Activated CD8-positive, alpha-beta memory T cell treated with anti-CD3 and anti-CD28 coated beads for 48 hours (primary cell): ENCODE data around the gene COMMD1.
"Not testable (repeated sequence)": the region's sequence is repeated elsewhere in the genome, so short reads cannot be mapped to it uniquely, and the experiment has no call there.

Source experiments
- DNase-seq, 3 experiments: peaks; one replicate each; pipeline ENCODE4 v3.0.0-alpha.2; 2020; ENCODE audit warnings: low read depth in 2 of 3, low spot score in 2 of 3

Gene COMMD1

GRCh38 chr2:61962095-61962984 is 56.9 kb downstream of the COMMD1 start:
- no peak for DNase-seq

DNA sequence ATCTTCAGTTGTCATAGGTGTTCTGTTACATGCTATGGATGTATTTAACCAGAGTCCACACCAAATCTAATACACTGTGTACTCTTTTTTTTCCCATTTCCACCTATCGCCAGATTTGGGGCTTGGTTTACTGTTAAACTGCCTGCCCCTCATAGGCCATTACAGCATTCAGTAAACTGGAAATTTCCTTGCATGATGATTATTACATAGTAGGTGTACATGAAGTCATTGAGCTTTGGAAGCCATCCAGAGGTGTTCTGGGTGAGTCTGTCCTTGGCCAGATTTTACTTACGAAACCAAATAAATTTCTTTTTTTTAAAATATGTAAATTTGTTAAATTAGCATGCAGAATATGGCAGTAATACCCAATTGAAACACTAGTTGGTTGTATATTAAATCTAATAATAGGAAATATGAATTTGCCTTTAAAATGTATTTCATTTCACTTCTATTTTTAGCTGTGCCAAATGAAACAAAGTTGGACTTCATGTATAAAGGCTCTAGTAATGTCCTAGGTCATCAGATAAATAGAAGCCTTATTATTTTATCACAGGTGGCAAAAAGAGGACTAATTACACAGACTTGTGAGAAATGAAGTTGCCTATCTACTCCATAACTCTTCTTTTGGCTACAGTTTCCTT is 60.7 kb downstream of the COMMD1 start:
- DNase-seq = no peak

DNA sequence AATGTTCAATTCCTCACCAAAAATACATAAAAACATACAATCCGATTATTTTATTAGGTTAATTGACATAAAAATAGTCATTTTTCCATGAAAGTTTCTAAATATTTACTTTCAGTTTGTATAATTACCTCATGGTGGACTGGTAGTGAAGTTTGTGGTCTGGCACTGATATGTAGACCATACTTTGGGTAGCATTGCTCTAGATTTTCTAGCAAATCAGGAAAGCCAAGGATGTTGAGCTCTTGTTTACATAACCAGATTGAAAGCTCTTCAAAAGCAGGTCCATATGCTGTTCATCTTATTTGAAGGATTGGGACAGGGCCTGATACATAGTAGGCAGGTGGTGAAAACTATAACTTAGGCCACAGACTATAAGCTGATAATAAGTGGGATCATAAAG is 61.8 kb downstream of the COMMD1 start:
- DNase-seq = no peak

DNA sequence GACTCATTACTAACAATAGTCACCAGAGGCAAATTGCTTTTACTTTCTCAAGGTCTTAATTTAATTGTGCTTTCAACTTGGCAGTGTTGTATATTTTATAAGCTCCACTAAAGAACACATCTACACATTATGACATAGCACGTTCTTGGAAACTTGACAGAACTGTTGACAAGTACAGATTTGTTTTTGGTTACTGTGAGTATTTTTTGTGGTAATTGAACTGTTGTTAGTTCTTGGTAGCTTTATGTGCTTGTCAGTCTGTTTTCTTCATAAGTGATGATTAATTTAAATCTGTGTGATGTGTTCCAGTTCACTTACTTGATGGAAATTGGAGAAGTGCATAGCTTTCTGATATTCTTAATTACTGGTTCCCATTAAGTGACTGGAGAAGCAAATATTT is 63.9 kb downstream of the COMMD1 start:
- DNase-seq = no peak

GRCh38 chr2:61970807-61971556 is 65.5 kb downstream of the COMMD1 start:
- no peak for DNase-seq

DNA sequence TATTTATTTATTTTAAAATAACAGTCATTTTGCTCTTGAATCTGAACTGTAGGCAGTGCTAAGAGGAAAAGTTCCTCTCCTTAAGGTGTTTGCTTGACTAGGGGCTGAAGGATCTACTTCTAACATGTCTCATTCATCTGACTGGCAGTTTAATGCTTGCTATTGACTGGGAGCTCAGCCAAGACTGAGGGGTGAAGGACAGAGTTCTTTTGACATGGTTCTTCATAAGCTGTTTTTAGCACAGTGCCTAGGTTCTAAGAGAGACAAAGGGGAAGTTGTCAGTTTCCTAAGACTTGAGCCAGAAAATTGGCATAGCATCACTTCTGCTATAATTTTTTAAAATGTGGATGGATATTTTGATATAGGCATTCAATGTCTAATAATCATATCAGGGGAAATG is 73.0 kb downstream of the COMMD1 start:
- DNase-seq = no peak

- no peak for DNase-seq
These were observed 75.3 kb downstream of the COMMD1 start for GRCh38 chr2:61980758-61981157.

- no peak for DNase-seq
These were observed 79.2 kb downstream of the COMMD1 start for GRCh38 chr2:61984682-61985081.

- DNase-seq = no peak
These were observed 83.2 kb downstream of the COMMD1 start for GRCh38 chr2:61988462-61989366.

- no peak for DNase-seq
These were observed 88.0 kb downstream of the COMMD1 start for GRCh38 chr2:61993422-61994024.

DNA sequence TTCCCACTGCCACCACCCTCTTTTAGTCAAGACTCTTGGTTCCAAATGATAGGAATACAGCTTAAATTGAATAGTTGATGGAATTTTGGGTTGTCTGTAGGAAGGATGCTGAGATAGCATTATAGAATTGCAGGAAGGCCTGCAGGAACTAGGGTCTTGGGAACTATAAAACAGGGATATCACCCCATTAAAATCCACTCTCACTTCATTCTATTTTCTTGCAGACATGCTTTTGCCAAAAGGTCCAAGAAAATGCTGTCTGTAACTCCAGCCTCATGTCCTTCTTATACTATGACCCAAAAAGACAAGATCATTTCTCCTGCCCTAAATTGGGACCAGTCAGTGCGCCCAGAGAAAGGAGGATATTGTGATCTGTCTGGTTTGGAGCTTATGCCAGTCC is 89.1 kb downstream of the COMMD1 start:
- no peak for DNase-seq

- no peak for DNase-seq
These were observed 89.6 kb downstream of the COMMD1 start for GRCh38 chr2:61995065-61995464.

- no peak for DNase-seq
These were observed 90.0 kb downstream of the COMMD1 start for GRCh38 chr2:61995515-61995914.

- DNase-seq = no peak
These were observed 93.0 kb downstream of the COMMD1 start for GRCh38 chr2:61998426-61998825.

GRCh38 chr2:62000538-62000937 is 95.1 kb downstream of the COMMD1 start:
- DNase-seq = no peak

DNA sequence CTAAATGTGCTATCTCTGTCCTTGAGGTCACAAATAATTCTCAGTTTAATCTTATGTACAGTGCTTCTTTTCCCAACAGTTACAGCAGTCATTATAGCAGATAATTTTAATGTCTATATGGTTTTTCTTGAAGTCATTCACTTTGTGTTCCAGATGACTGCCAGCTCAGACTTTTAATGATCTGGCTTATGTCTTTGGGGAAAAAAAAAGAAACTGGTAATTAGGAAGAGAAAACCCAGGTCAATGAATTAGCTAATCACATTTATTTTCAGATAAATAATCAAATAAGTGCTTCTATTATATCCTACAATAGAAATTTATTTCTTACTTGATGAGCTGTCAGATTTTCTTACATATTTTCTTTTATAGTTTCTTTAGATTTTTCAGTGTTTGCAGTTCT is 96.0 kb downstream of the COMMD1 start:
- no peak for DNase-seq

- DNase-seq = not testable (repeated sequence)
These were observed 99.0 kb downstream of the COMMD1 start for GRCh38 chr2:62004428-62004827.

DNA sequence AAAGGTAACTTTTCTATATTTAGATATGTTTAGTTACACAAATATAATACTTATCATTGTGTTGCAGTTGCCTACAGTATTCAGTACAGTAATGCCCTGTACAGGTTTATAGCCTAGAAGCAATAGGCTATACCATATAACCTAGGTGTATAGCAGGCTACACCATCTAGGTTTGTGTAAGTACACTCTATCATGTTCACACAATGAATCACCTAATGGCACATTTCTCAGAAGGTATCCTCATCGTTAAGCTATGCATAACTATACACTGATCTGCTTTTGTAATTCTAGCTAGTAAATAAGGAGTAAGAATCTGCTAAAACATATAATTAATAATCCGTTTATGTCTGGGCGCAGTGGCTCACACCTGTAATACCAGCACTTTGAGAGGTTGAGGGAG is 102.1 kb downstream of the COMMD1 start:
- no peak for DNase-seq

DNA sequence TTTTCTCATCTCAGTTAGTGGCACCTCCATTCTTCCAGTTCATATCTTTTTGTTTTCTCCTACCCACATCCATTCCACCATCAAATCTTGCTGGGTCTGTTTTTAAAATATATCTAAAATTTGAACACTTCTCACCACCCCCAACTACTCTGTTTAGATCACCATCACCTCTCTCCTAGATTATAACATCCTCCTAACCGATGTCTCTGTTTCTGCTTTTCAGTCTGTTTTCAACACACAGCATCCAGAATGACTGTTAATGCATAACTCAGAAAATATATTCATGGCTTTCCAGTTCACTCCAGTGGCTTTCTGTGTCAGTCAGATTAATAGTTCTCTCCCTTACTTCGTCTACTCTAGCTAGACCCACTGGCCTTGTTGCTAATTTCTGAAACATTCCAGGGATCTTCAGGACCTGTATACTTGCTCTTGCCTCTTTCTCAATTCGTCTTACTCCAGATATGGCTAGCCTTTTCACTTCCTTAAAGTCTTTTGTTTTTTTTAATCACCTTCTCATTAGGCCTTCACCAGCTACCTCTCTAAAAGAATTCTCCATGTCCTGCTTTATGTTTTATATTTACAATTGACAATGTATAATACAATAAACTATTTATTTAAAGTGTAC is 105.3 kb downstream of the COMMD1 start:
- DNase-seq = no peak

GRCh38 chr2:62013641-62014040 is 108.2 kb downstream of the COMMD1 start:
- no peak for DNase-seq
